Natural killer cell (primary cell): ENCODE measurements around the gene TWF1. TPM values are rescaled to one million over a fixed set of nuclear protein-coding genes. Genes with fewer than 3 reads are reported as not detected.
A peak's percentile ranks its signal among the peaks of the same experiment; 100 is the strongest.

ENCODE experiments used
- ATAC-seq, 3 donors: fragments of 150-1000 bp in 2 of 3; fragments of 200-7000 bp in 1 of 3; cut with Tn5 transposase; 1 replicate in 1 of 3; 2 replicates in 2 of 3; pipeline ENCODE4 v1.10.0; 2021; ENCODE audit warnings: mild to moderate bottlenecking in 2 of 3, moderate library complexity in 2 of 3
- DNase-seq, 2 donors: peaks; one replicate each; pipeline versions ENCODE4 v3.0.0 to v3.0.0-alpha.2; 2013 to 2021; ENCODE audit warnings: mixed read lengths in 1 of 2
- H3K27ac ChIP-seq: one replicate; pipeline ENCODE4 v1.5.1; 2013; ENCODE audit warnings: mild to moderate bottlenecking, low read length
- H3K27me3 ChIP-seq: one replicate; pipeline ENCODE4 v1.6.1; 2013; ENCODE audit warnings: low read length; ENCODE audit not compliant: control insufficient read depth, insufficient read depth
- H3K36me3 ChIP-seq: one replicate; pipeline ENCODE4 v1.6.1; 2013; ENCODE audit warnings: low read length; ENCODE audit not compliant: control insufficient read depth, insufficient read depth
- H3K4me1 ChIP-seq: one replicate; pipeline ENCODE4 v1.6.1; 2013; ENCODE audit warnings: low read length; ENCODE audit not compliant: control insufficient read depth, insufficient read depth
- H3K4me3 ChIP-seq: one replicate; pipeline ENCODE4 v1.5.1; 2013; ENCODE audit warnings: low read length
- H3K9me3 ChIP-seq: one replicate; pipeline ENCODE4 v1.6.1; 2013; ENCODE audit warnings: low read length; ENCODE audit not compliant: control insufficient read depth, insufficient read depth
- H3K27ac Mint-ChIP-seq, 2 donors: one replicate each; pipeline ENCODE4 v1.8.0; 2022; ENCODE audit warnings: mild to moderate bottlenecking in 2 of 2, mixed read lengths in 2 of 2, moderate library complexity in 1 of 2
- H3K27me3 Mint-ChIP-seq, 2 donors: one replicate each; pipeline ENCODE4 v1.8.0; 2022; ENCODE audit warnings: low read depth in 2 of 2, mixed read lengths in 2 of 2
- H3K36me3 Mint-ChIP-seq: one replicate; pipeline ENCODE4 v1.8.0; 2022; ENCODE audit warnings: mixed read lengths
- H3K4me1 Mint-ChIP-seq, 2 donors: one replicate each; pipeline ENCODE4 v1.8.0; 2022; ENCODE audit warnings: mixed read lengths in 2 of 2
- H3K4me3 Mint-ChIP-seq: one replicate; pipeline ENCODE4 v1.8.0; 2022; ENCODE audit warnings: mild to moderate bottlenecking, moderate library complexity, mixed read lengths
- H3K9me3 Mint-ChIP-seq, 2 donors: one replicate each; pipeline ENCODE4 v1.8.0; 2022; ENCODE audit warnings: mixed read lengths in 2 of 2
- WGBS: methylation state at CpG from one replicate; pipeline ENCODE4 v1.1.7; 2013; ENCODE audit warnings: missing lambda C conversion rate; ENCODE audit not compliant: insufficient coverage; 5-methylcytosine and 5-hydroxymethylcytosine counted together
- intact Hi-C: fragments of 100-400 bp; cut with micrococcal nuclease; formaldehyde crosslinking; loops from one replicate; pipeline ENCODE4 v1.14.2; 2022
- total RNA-seq, 4 donors: library from RNA; stranded (reverse); fragments of 120-200 nt in 1 of 4; gene quantifications; one replicate each; pipeline versions ENCODE4 v1.2.3 to v1.2.4, GENCODE V29; 2013 to 2022
- TF ChIP-seq, protein P1 (sequence below): fragments of 200-600 bp; IDR thresholded peaks from one replicate; pipeline ENCODE4 v1.8.0; 2022; ENCODE audit warnings: antibody characterized with exemption

The TWF1 gene
- total RNA-seq, 3 donors from 2014 or later (not counting 1 experiment from before 2014, with no cell fraction given): 68.0 to 75.5 (median 68.1) TPM

DNA sequence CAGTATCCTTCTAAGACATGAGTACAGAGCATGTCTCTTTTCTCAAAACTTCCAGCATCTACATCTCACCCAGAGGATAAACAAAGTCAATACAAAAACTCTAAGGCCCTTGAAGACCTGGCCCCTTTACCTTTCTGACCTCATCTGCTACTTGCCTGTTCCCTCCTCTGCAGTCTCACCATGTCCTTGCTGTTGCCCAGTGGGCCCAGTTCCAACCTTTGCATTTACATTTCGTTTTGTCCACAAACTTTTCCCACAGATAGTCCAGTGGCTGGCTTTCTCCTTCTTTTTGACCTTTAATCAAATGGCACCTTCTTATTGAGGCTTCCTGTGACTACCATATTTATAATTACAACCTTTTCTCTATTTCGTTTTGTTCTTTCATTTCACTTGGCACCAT, 45.7 kb downstream of the TWF1 start:
- no peaks in the 10 kb centered on the region for H3K27me3 Mint-ChIP-seq
- peak overlapping the region; percentile 81 for H3K4me3 Mint-ChIP-seq
- Histone ChIP-seq H3K4me3 (no peak overlapping the region), H3K4me1 (peaks cover 20% of the 10 kb centered on the region), H3K27ac (peak overlapping the region; percentile 91), H3K36me3 (peaks cover 5% of the 10 kb centered on the region), H3K9me3 (no peaks in the 10 kb centered on the region), H3K27me3 (no peaks in the 10 kb centered on the region)
- intact Hi-C loops: no loop called here
- WGBS: 94% methylated on average over 1 of the region's 2 CpGs
- DNase-seq: no peak
- H3K9me3 Mint-ChIP-seq: no peaks in the 10 kb centered on the region
- H3K36me3 Mint-ChIP-seq: peaks cover 6% of the 10 kb centered on the region
- peaks cover 62 to 71% of the 10 kb centered on the region in 2 donors for H3K4me1 Mint-ChIP-seq
- TF ChIP-seq, protein P1, sequence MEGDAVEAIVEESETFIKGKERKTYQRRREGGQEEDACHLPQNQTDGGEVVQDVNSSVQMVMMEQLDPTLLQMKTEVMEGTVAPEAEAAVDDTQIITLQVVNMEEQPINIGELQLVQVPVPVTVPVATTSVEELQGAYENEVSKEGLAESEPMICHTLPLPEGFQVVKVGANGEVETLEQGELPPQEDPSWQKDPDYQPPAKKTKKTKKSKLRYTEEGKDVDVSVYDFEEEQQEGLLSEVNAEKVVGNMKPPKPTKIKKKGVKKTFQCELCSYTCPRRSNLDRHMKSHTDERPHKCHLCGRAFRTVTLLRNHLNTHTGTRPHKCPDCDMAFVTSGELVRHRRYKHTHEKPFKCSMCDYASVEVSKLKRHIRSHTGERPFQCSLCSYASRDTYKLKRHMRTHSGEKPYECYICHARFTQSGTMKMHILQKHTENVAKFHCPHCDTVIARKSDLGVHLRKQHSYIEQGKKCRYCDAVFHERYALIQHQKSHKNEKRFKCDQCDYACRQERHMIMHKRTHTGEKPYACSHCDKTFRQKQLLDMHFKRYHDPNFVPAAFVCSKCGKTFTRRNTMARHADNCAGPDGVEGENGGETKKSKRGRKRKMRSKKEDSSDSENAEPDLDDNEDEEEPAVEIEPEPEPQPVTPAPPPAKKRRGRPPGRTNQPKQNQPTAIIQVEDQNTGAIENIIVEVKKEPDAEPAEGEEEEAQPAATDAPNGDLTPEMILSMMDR: no peak
- peak overlapping the region; percentile 98 for H3K27ac Mint-ChIP-seq
- no peak for ATAC-seq

DNA sequence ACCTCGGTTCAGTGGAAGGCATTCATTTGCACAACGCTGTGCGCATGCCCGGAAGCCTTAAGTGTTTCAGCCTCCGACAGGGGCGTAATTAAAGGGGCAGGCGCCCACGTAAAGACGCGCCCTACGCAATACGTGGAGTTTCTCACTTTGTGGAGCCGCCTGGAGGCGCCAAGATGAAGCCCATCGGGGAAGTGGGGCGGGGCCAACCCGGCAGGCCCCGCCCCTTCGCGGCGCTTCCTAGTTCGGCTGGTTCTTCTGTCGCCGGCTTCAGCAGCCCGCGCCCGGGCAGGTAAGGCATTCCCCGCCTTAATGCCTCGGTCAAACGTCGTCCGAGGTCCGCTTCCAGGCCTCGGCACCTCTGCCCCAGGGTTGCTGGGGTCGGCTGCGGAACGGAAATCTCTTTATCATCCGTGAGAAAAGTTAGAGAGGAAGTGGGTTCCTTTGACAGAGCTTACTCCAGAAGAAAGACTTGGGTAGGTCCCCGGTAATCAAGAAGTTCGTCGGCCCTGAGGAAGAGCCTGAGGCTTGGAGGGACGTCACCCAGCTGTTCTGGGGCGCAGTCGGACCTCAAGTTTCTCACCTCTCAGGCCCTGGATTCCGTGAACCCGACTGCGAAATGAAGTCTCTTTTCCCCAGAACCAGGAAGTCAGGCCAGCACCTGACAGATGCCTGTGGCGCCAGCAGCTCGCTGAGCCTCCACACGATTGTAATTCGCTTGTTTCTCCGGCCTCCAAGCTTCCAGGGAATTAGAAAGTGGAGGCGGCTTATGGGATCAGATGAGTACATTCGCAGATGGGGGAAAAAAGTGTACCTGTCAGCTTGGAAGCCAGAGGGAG, 47.2 kb downstream of the TWF1 start, which contains the start of the genes IRAK4 and PUS7L:
Gene IRAK4, plus strand, starts transcription at position 224 of the 836 bp plus-strand sequence. CDS start 9,161 bp downstream, outside the sequence.
Gene PUS7L, minus strand, starts transcription at position 63 of the 836 bp plus-strand sequence. CDS start 3,545 bp downstream, outside the sequence.
- peak within 1 kb of the TSS; percentile 98 for H3K27ac Mint-ChIP-seq
- H3K9me3 Mint-ChIP-seq: no peaks in the 10 kb centered on the region
- H3K4me1 Mint-ChIP-seq: peaks cover 59 to 71% of the 10 kb centered on the region in 2 donors
- peaks cover 14% of the 10 kb centered on the region for H3K36me3 Mint-ChIP-seq
- H3K27me3 Mint-ChIP-seq: no peaks in the 10 kb centered on the region
- peaks cover 20% of the 10 kb centered on the region for H3K4me1 ChIP-seq
- DNase-seq (peak; percentile 88 to 99), ATAC-seq (peak; percentile 94 to 99 (median 95))
- peak within 1 kb of the TSS; percentile 91 for H3K27ac ChIP-seq
- H3K9me3 ChIP-seq: no peaks in the 10 kb centered on the region
- intact Hi-C loops: loop anchor here (1.0 to 2.0 kb wide), 3 partner anchors 47 to 123 kb away; partner anchors contain the start of genes TMEM117 and TWF1
- H3K4me3 Mint-ChIP-seq: peak within 1 kb of the TSS; percentile 81
- peaks cover 9% of the 10 kb centered on the region for H3K36me3 ChIP-seq
- TF ChIP-seq, protein P1: peak; percentile 42
- H3K4me3 ChIP-seq: peak within 1 kb of the TSS; percentile 70
- no peaks in the 10 kb centered on the region for H3K27me3 ChIP-seq
- WGBS: under 1% methylated on average over 54 of the region's 54 CpGs

DNA sequence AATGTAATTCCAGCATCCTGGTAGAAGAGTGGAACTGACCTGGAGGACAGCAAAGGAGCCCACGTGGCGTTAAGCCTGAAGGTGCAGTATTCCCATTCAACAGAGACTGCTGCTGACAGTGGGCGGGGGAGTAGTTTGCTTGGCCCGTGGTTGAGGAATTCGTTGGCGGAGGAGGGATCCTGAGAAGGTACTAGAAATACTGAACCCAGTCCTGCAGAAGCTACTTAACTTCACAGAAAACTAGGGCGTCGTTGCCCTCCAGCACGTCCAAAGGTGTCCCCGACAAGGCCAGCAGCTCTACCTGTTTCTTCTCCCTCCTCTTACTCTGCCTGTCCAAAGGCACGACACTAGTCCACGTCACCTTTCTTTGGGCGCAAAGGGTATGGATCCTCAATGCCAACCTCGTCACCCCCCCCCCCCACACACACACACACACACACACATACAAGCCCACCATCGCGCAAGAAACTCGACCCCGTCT, 47.8 kb downstream of the TWF1 start:
- peaks cover 9% of the 10 kb centered on the region for H3K36me3 Mint-ChIP-seq
- intact Hi-C loops: loop anchor here (1.0 to 2.0 kb wide), 3 partner anchors 48 to 124 kb away; partner anchors contain the start of genes TMEM117 and TWF1
- Histone ChIP-seq H3K9me3 (no peaks in the 10 kb centered on the region), H3K27me3 (no peaks in the 10 kb centered on the region), H3K4me3 (peak overlapping the region; percentile 70), H3K4me1 (peaks cover 20% of the 10 kb centered on the region), H3K27ac (peak overlapping the region; percentile 91), H3K36me3 (peaks cover 12% of the 10 kb centered on the region)
- TF ChIP-seq, protein P1: no peak
- no peaks in the 10 kb centered on the region for H3K27me3 Mint-ChIP-seq
- peaks cover 53 to 64% of the 10 kb centered on the region in 2 donors for H3K4me1 Mint-ChIP-seq
- DNase-seq (peak in 1 of 2 donors; percentile 22), ATAC-seq (peak in 2 of 3 donors; percentile 4 to 7)
- H3K27ac Mint-ChIP-seq: peak overlapping the region; percentile 98
- peak overlapping the region; percentile 81 for H3K4me3 Mint-ChIP-seq
- H3K9me3 Mint-ChIP-seq: no peaks in the 10 kb centered on the region
- under 1% methylated on average over 18 of the region's 18 CpGs for WGBS
